Heart right ventricle (tissue), 16 donors: Measurements from ENCODE around the gene PRKCD. TPM values are rescaled to one million over a fixed set of nuclear protein-coding genes. Genes with fewer than 3 reads are reported as not detected.

ENCODE experiments used
- ATAC-seq, 8 donors: fragments of 200-7000 bp; cut with Tn5 transposase; one replicate each; pipeline ENCODE4 v1.9.1; 2020; ENCODE audit warnings: mild to moderate bottlenecking in 8 of 8, moderate library complexity in 8 of 8, moderate number of reproducible peaks in 1 of 8
- DNase-seq, 2 donors: peaks; one replicate each; pipeline ENCODE4 v3.0.0-alpha.2; 2020
- H3K27ac ChIP-seq, 10 donors: fragments of 200-600 bp; sonication (generic) in 2 of 10; one replicate each; pipeline versions ENCODE4 v1.5.0 to v1.8.0; 2020 to 2022; ENCODE audit warnings: mild to moderate bottlenecking in 3 of 10
- H3K27me3 ChIP-seq, 7 donors: fragments of 200-600 bp; one replicate each; pipeline ENCODE4 v1.8.0; 2021 to 2022; ENCODE audit warnings: mild to moderate bottlenecking in 2 of 7
- H3K36me3 ChIP-seq, 9 donors: fragments of 200-600 bp; sonication (generic) in 1 of 9; one replicate each; pipeline versions ENCODE4 v1.5.0 to v1.8.0; 2020 to 2022; ENCODE audit warnings: mild to moderate bottlenecking in 2 of 9
- H3K4me1 ChIP-seq, 9 donors: fragments of 200-600 bp; sonication (generic) in 1 of 9; one replicate each; pipeline versions ENCODE4 v1.5.0 to v1.8.0; 2020 to 2022; ENCODE audit warnings: mild to moderate bottlenecking in 4 of 9
- H3K4me3 ChIP-seq, 10 donors: fragments of 200-600 bp; sonication (generic) in 2 of 10; one replicate each; pipeline versions ENCODE4 v1.5.0 to v1.8.0; 2020 to 2022; ENCODE audit warnings: mild to moderate bottlenecking in 7 of 10, moderate library complexity in 2 of 10
- H3K9me3 ChIP-seq, 11 donors: fragments of 200-600 bp in 10 of 11; sonication (generic) in 2 of 11; one replicate each; pipeline versions ENCODE4 v1.5.0 to v1.8.0; 2013 to 2022; ENCODE audit warnings: mild to moderate bottlenecking in 2 of 11, control low read depth in 1 of 11, moderate library complexity in 1 of 11
- WGBS, 2 donors: extraction: QIAGEN DNeasy Blood & Tissue Kit; methylation state at CpG; one replicate each; pipeline ENCODE4 v1.1.7; 2013; ENCODE audit warnings: inconsistent platforms in 1 of 2; 5-methylcytosine and 5-hydroxymethylcytosine counted together
- intact Hi-C, 10 donors: fragments of 100-400 bp; cut with DNase I; formaldehyde crosslinking; loops; one replicate each; pipeline versions ENCODE4 v1.11.1 to v1.14.2; 2022
- polyA plus RNA-seq, 2 donors: library from polyadenylated mRNA; stranded (reverse); fragments of 200-250 nt; gene quantifications; one replicate each; pipeline ENCODE4 v1.2.3, GENCODE V29; 2013
- total RNA-seq, 10 donors: library from RNA; stranded (reverse); fragmentation: NEBNext Ultra II Directional in 3 of 10; extraction: Animal tissue kit (Norgen Biotek cat#: 25700) in 3 of 10; gene quantifications; one replicate each; pipeline versions ENCODE4 v1.2.1 to v1.2.4, GENCODE V29; 2021 to 2023
- TF ChIP-seq, protein P1 (sequence below), 9 donors: fragments of 200-600 bp; sonication (generic) in 2 of 9; IDR thresholded peaks; one replicate each; pipeline versions ENCODE4 v1.5.0 to v1.8.0; 2021 to 2022; ENCODE audit warnings: antibody characterized with exemption in 9 of 9, mild to moderate bottlenecking in 5 of 9, moderate library complexity in 1 of 9
- donor health status: Arrhythmogenic right ventricular cardiomyopathy.
- donor health status: ischemic (EF 13 %, LVEDD 7.1; RV severe dilation, severe dysfunction).
- donor health status: healthy with polysubstance abuse.
- donor health status: DM: no; HTN: yes; CAD: no.
- donor health status: DM: no; HTN: no; CAD: no.
- donor health status: ischemic (EF 25% LVEDD 6.9; RV normal size, moderate dysfunction).
- donor health status: ischemic (EF 25% LVEDD 5.7; RV mildly dilated, moderate dysfunction).
- donor health status: healthy.
- donor health status: DM: yes; HTN: yes; CAD: no.
- donor health status: Ischemic cardiomyopathy.
- donor health status: ischemic (EF 35%, LVEDD 5.7; RV mildly dilated, moderate dysfunction).
- donor health status: nonischemic (EF 11% LVEDD 7.7; RV severe dilation, severe dysfunction).
- donor health status: DM: yes; HTN: yes; CAD: no.
- donor health status: PGD.
- donor health status: ischemic (EF 29% LVEDD 5.4; RV normal size, mild dysfunction).
- donor health status: nonischemic (EF 23%, LVEDD 6.1; RV moderate dilation, normal function).

Gene PRKCD
- total and polyA plus RNA-seq, 12 donors: 6.6 to 28.3 (median 8.3) TPM

DNA sequence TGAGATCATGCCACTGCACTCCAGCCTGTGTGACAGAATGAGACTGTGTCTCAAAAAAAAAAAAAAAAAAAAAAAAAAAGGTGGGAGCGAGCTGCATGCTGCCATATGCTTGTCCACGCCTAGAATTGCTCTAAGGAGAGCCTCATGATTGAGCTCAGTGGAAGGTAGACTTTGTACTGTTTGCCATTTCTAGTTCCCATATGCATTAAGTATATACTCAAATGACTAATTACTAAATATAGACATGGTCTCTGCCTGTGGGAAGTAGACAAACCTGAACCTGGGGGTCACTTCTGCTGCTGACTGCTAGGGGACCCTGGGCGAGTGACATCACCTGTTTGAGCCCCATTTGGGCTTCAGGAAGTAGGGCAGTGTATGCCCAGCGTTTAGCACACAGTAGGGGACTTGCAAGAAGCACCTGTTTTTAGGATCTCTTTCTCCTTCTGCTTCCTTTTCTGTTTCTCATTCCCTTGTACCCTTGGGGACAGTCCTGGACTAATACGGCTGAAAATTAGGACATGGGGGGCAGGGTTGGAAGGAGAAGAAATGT is 27.2 kb downstream of the PRKCD start:
- TF ChIP-seq, protein P1, sequence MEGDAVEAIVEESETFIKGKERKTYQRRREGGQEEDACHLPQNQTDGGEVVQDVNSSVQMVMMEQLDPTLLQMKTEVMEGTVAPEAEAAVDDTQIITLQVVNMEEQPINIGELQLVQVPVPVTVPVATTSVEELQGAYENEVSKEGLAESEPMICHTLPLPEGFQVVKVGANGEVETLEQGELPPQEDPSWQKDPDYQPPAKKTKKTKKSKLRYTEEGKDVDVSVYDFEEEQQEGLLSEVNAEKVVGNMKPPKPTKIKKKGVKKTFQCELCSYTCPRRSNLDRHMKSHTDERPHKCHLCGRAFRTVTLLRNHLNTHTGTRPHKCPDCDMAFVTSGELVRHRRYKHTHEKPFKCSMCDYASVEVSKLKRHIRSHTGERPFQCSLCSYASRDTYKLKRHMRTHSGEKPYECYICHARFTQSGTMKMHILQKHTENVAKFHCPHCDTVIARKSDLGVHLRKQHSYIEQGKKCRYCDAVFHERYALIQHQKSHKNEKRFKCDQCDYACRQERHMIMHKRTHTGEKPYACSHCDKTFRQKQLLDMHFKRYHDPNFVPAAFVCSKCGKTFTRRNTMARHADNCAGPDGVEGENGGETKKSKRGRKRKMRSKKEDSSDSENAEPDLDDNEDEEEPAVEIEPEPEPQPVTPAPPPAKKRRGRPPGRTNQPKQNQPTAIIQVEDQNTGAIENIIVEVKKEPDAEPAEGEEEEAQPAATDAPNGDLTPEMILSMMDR (IDR thresholded peaks at IDR 0.05): no peak
- H3K27me3 ChIP-seq: no peaks in the 10 kb centered on the region
- H3K27ac ChIP-seq: no peak overlapping the region
- ATAC-seq: no peak
- H3K9me3 ChIP-seq: no peaks in the 10 kb centered on the region
- WGBS, 2 donors: 92 to 96% methylated on average over 5 of the region's 5 CpGs
- H3K36me3 ChIP-seq: peaks cover 0 to 99% (median 10%) of the 10 kb centered on the region in 9 donors
- intact Hi-C loops: no loop called here
- no peak overlapping the region for H3K4me3 ChIP-seq
- H3K4me1 ChIP-seq: peaks cover 0 to 11% (median 1%) of the 10 kb centered on the region in 9 donors
- DNase-seq: no peak

DNA sequence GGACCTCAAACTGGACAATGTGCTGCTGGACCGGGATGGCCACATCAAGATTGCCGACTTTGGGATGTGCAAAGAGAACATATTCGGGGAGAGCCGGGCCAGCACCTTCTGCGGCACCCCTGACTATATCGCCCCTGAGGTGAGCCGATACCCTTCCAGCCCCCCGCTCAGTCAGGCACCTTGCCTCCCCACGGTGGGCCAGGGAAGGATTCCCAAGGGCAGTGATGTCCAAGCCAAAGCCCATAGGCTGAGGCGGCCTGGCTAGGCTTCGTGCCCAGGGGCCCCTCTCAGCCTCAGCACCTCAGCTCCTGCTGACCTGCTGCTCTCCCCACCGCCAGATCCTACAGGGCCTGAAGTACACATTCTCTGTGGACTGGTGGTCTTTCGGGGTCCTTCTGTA is 27.7 kb downstream of the PRKCD start:
- ATAC-seq (peak in 1 of 8 donors; percentile 32), DNase-seq (no peak)
- H3K27ac ChIP-seq: no peak overlapping the region
- H3K36me3 ChIP-seq: peaks cover 0 to 99% (median 5%) of the 10 kb centered on the region in 9 donors
- H3K4me1 ChIP-seq: peaks cover 0 to 16% (median 6%) of the 10 kb centered on the region in 9 donors
- no peaks in the 10 kb centered on the region for H3K27me3 ChIP-seq
- WGBS, 2 donors: 95 to 96% methylated on average over 13 of the region's 13 CpGs
- intact Hi-C loops: no loop called here
- no peak overlapping the region for H3K4me3 ChIP-seq
- TF ChIP-seq, protein P1 (IDR thresholded peaks at IDR 0.05): no peak
- no peaks in the 10 kb centered on the region for H3K9me3 ChIP-seq

DNA sequence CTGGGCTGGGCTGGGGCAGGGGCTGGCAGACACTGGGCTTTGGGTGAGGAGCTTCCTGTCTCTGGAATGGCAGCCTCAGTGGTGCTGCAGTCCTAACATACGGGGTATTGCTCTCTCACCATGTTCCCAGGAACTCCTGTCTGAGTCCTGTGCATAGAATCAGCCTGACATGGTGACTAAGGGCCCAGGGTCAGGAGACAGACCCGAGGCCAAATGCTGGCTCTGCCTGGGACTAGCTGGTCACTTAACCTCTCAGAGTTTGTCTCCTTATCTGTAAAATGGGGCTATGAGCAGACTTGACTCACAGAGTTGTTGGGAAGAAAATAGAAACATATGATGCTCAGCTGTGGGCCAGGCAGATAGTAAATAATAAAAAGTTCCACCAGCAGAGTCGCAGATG is 28.3 kb downstream of the PRKCD start:
- WGBS, 2 donors: 90 to 92% methylated on average over 3 of the region's 3 CpGs
- Histone ChIP-seq H3K9me3 (no peaks in the 10 kb centered on the region), H3K27me3 (no peaks in the 10 kb centered on the region), H3K27ac (no peak overlapping the region), H3K4me1 (peaks cover 0 to 22% (median 11%) of the 10 kb centered on the region in 9 donors), H3K36me3 (peaks cover 0 to 99% (median 5%) of the 10 kb centered on the region in 9 donors), H3K4me3 (no peak overlapping the region)
- ATAC-seq: no peak
- no peak for DNase-seq
- intact Hi-C loops: no loop called here
- TF ChIP-seq, protein P1 (IDR thresholded peaks at IDR 0.05): no peak

DNA sequence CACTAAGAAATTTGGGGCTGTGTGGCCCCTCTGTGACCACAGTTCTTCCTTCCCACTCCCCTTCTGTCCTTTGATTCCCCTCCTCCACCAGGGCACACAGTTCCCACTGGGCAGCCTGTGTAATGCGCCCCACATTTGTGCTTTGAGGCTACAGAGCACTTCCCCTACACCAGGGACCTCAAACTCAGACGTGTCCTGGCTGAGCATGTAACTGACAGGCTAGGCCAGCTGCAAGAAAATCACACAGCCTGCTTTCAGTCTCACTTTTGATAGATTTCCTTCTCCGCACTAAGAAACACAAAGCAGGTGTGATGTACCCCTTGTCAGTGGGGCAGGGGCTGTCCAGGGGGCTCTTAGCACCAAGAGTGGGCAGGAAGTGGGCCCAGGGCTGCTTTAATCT is 29.6 kb downstream of the PRKCD start:
- Histone ChIP-seq H3K4me1 (peaks cover 5 to 34% (median 22%) of the 10 kb centered on the region in 9 donors), H3K4me3 (no peak overlapping the region), H3K27me3 (no peaks in the 10 kb centered on the region), H3K9me3 (no peaks in the 10 kb centered on the region), H3K36me3 (peaks cover 0 to 85% (median 5%) of the 10 kb centered on the region in 9 donors), H3K27ac (no peak overlapping the region)
- TF ChIP-seq, protein P1 (IDR thresholded peaks at IDR 0.05): no peak
- DNase-seq (no peak), ATAC-seq (no peak)
- 93 to 98% methylated on average over 3 of the region's 3 CpGs for WGBS, 2 donors
- intact Hi-C loops: loop anchor here in 2 of 10 donors (5.0 to 10.0 kb wide), 2 partner anchors 58 to 336 kb away; partner anchors contain the start of gene RFT1 (in 1 of the 2)
